Limb (tissue), 2 donors: ENCODE data around the gene FOXP4.
"Not testable (repeated sequence)": the region's sequence is repeated elsewhere in the genome, so short reads cannot be mapped to it uniquely, and the experiment has no call there.

ENCODE experiments used
- DNase-seq, 2 donors: peaks; one replicate each; pipeline ENCODE4 v3.0.0-alpha.2; 2016; ENCODE audit errors: extremely low spot score in 2 of 2

FOXP4 gene

GRCh38 chr6:41597246-41598000 is 51.2 kb downstream of the FOXP4 start:
- peak in 1 of 2 donors; percentile 28 for DNase-seq

- no peak for DNase-seq
Observed at GRCh38 chr6:41598670-41599014, 52.5 kb downstream of the FOXP4 start.

DNA sequence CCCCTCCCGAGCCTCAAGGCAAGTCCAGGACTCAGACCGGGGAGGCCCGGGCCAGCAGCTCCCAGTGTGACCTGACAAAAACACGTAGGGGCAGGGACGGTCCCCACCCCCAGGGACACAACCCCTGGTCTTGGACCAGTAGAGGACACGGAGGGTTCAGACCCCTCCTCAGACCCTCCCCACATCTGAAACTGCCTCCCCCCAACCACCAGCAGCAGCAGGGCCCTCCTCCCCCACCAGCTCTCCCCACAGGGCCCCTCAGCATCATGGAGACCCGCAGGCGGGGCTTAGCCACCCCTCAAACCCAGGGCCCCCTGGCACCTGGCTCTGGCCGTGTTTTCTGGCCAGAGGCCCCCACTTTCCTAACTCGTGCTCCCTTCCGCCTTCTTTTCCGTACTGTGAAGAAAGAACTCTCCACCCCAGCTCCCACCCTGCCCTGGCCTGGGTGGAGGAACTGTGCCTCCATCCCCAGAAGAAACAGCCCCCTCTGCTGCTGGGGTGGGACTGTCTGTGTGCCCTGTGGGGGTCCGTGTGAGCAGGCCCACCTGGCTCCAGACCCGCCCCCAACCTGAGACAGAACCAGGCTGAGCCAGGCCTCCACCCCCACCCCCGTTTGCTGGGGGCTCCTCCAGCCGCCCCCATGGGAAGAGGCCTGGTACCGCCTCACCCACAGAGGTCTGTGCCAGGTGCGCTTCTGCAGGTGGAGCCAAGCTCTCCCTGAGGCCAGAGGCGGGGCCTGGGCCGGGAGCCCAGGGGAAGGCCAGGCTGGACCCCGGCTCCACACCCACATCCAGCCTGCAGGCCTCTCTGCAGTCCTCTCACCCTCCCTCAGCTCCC is 53.1 kb downstream of the FOXP4 start:
- DNase-seq: peak in 1 of 2 donors; percentile 41

DNA sequence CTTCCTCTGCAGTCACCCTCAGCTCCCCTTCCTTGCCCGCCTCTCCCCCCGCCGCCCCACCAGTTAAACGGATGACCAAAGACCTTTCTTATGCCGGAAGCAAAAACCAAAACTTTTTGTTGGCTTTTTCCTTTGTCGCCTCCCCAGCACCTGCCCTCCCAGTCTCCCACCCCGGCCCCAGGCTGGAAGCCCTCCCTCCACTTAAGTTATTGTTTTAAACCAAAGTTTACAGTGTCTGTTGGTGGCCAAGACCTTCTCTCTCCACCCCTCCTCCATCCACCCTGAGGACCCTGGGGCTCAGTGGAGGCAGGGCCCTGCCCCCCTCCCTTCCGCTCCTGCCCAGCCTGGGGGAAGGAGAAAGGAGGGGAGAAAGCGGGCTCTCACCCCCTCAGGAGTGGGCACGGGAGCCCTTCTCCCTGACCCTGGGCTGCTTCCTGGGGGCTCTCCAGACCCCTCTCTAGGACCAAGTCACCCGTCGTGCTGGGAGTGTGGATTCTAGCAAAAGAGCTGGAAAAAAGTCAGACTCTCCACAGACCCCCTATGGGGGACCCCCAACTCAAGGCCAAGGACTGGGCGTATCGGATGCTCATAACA is 53.8 kb downstream of the FOXP4 start:
- DNase-seq: peak in 1 of 2 donors; percentile 44

DNA sequence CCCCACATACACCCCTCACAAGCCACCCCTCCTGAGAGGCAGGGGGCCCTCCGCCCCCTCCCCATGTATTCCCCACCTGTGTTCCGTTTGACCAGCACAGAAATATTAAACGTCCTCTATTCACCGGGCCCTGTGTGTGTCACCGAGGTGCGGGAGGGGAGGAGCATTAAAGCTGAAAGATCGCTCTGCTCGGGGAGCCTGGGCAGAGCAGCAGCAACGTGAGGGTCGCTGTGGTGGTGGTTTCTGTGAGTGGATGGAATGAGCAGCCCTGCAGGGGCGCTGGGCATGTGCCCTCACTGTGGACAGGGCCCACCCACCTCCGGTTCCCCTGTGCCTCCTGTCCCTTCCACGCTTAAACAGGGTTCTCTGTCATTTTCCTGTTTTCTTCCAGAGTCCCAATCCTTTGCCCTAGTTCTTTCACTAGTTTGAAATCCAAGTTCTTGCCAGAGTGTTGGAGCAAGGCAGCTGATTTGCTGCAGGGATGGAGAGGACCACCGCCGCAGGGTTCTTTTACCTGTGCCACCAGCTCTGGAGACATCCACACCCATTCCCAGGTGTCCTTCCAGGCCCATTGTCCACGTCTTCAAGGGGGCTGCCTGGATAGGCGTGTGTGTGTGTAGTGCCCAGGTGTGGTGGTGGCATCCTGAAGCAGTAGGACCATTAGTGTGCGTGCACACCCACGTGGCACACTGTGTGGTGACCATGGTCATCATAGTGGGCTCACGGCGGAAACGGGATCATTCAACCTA is 54.5 kb downstream of the FOXP4 start:
- peak in 1 of 2 donors; percentile 37 for DNase-seq

DNA sequence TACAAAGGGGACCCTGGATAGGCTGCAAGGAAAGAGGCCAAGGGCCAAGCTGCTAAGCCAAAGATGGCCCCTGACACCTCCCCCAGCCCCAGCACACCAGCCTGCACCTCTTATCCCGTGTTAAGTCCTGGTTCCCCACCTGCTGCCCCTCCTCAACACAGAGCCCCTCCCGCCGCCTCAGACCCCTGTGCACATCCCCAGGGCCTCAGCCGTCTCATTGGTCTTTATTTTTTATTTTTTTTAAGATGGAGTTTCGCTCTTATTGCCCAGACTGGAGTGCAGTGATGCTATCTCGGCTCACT is 55.0 kb downstream of the FOXP4 start:
- DNase-seq: no peak

DNA sequence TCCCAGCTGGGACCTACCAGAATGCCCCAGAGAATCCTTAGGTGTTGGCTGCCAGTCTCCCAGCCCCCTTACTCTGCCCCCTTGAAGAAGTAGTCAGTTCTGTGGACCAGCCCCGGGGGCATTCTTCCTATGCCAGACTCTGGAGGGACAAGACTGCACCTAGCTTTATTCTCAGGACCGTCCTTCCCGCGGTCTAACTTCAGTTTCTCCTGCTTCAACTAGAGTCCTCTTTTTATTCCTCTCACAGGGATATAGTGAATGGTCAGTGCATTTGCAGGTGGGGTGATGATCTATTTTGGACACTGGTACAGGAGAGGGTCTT is 56.2 kb downstream of the FOXP4 start:
- DNase-seq: no peak

DNA sequence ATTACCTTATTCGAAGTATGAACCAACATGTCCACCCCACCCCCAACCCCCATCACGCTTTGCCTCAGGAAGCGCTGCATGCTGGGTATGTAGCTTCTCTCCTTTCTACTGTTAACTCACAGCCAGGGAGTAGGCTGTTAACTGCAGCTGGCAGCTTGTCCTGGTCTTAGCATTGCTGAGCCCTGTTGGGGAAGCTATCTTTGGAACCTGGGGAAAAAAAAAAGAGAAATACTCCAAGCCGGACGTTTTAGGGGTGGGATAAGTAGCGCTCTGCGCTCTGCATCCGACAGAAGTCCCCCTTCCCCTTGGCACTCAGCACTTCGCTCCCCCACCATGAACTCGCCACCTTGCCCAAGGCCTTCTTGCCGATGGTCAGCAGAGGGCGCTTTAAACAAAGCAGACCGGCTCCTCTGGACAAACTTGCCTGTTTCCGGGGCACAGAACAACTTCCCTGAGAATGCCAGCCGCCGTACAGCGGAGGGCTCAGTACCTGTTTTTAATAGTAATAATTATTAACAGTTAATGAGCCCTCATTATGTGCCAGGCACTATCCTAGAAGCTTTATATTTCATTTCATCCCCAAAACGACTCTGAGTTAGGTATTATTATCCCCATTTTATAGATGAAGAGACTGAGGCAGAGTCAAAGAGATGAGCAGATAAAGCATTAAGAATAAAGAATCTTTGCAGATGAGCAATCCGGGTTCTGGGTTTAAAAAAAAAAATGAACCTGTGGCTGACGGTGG is 56.9 kb downstream of the FOXP4 start:
- DNase-seq: peak; percentile 87 to 90

DNA sequence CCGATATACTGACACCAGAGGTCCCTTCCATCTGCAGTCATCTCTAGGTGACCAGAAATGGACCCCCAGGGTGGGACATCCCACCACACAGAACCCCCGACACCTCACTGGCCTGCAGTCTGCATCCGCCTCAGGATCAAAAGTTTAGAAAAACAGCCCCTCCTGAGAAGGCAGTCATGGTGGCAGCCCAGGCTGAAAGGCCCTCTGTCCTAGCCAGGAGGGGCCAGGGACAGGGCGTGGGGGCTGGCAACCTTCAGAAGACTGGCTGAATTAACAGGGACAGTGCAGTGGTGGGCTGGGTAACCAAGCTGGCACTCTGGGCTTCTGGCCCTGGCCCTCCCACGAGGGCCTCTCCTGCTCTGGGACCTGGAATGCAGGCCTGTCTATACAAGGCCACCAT is 57.8 kb downstream of the FOXP4 start:
- no peak for DNase-seq

GRCh38 chr6:41605649-41606048 is 59.5 kb downstream of the FOXP4 start:
- no peak for DNase-seq

GRCh38 chr6:41607036-41607435 is 60.9 kb downstream of the FOXP4 start:
- DNase-seq: no peak

- peak in 1 of 2 donors; percentile 9 for DNase-seq
Observed at GRCh38 chr6:41607736-41608135, 61.6 kb downstream of the FOXP4 start.

- DNase-seq: no peak
Observed at GRCh38 chr6:41608443-41609151, 62.4 kb downstream of the FOXP4 start.

- DNase-seq: no peak
Observed at GRCh38 chr6:41614715-41615114, 68.5 kb downstream of the FOXP4 start.

DNA sequence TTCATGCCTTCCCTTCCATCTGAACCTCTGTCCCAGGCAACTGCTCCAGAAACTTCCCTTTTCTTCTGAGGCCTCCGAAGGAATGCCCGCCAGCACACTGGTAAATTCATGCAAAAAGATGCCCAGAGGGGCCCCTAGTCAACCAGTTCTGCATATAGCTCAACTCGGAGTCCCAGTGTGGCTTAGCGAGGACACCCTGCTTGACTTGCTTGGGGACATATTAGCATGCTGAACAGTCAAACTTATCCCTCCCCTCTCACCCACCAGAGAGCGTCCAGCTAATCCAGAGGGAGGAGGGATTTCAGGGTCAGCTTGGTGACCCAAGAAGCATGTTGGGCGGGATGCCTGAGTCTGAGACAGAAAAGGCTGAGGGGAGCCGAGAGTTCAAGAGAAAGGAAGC is 69.1 kb downstream of the FOXP4 start:
- no peak for DNase-seq

DNA sequence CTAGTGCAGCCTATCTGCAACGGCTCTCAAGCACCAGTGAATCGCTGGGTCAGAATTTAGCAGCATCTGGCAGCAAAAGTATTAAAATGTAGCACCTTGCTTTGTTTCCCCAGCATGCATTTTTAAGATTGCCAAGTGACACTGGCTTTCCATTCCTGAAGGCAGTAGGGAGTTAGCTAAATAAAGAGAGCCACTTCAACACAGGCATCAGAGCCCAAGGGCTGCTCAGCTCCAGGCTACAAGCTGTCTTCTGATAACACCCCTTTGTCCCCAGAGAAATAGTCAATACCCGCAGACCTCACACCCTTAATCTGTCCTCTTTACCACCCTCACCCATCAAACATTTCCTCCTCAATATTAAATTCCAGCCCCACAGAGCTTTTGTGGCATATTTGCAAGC is 72.4 kb downstream of the FOXP4 start:
- DNase-seq: no peak

- DNase-seq: not testable (repeated sequence)
Observed at GRCh38 chr6:41619193-41619592, 73.0 kb downstream of the FOXP4 start.

DNA sequence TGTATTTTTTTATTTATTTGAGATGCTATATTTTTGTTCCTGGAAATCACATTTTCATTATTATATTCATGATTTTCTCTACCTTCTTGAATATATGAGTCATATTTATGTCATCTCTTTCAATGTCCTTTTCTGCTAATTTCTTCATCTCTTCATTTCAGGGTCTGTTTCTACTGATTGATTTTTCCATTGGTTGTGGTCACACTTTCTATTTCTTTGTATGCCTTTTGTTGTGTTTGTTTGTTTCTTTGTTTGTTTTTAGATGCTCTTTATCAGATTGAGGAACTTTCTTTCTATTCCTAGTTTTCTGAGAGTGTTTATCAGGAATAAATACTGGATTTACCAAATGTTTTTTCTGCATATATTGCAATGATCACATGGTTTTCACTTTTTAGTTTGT is 75.2 kb downstream of the FOXP4 start:
- DNase-seq: no peak

DNA sequence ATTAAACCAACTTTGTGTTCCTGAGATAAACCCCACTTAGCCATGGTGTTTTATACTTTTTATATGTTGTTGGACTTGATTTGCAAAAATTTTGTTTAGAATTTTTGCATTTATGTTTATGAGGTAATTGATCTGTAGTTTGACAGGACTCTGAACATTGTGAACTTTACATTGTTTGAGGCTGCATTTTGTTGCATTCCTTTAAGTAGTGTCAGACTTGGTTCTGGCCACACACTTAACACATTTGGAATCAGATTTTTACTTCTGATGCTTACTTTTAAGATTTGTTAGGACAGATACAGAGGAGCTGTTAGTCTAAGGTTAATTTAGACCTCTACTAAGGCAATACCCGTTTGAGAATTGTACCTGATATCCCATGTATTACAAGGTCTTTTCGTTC is 75.6 kb downstream of the FOXP4 start:
- DNase-seq: no peak

GRCh38 chr6:41622206-41622988 is 76.2 kb downstream of the FOXP4 start:
- DNase-seq: no peak
